ENCODE measurements around the gene OSER1. TPM values are rescaled to one million over a fixed set of nuclear protein-coding genes. Genes with fewer than 3 reads are reported as not detected.

Gene OSER1
- polyA plus RNA-seq, 1 donor (not counting 4 experiments of a cell fraction or from before 2014, with no cell fraction given) = 41.5 TPM

- DNase-seq (ENCODE audit: low read depth, low spot score) (no peak), FAIRE-seq (no peak)
- H3K27ac ChIP-seq (ENCODE audit: control insufficient read depth, insufficient read depth, low read length) = no peak overlapping the region
- H2AFZ ChIP-seq (ENCODE audit: control insufficient read depth, low read length) = no peak overlapping the region
- no peak overlapping the region for H3K9ac ChIP-seq (ENCODE audit: control insufficient read depth, extremely low read depth, insufficient read depth, low read length)
- no peak for TF ChIP-seq CTCF (optimal IDR thresholded peaks at IDR 0.05 in 1 of 3, IDR thresholded peaks at IDR 0.05 in 1 of 3, conservative IDR thresholded peaks at IDR 0.05 in 1 of 3; ENCODE audit: extremely low read depth in 1 of 3, insufficient read depth in 2 of 3, low read length in 3 of 3)
- TF ChIP-seq EZH2 (IDR thresholded peaks at IDR 0.05; ENCODE audit: low read length) = no peak
- peaks cover 12 to 36% of the 10 kb centered on the region in 2 experiments for H3K36me3 ChIP-seq (ENCODE audit: control insufficient read depth in 2 of 2, extremely low read depth in 1 of 2, insufficient read depth in 2 of 2, low read length in 2 of 2)
- H3K27me3 ChIP-seq (ENCODE audit: control insufficient read depth, extremely low read depth, insufficient read depth, low read length) = no peaks in the 10 kb centered on the region
- H3K4me1 ChIP-seq (ENCODE audit: control insufficient read depth, extremely low read depth, insufficient read depth, low read length) = peaks cover 40% of the 10 kb centered on the region
- H4K20me1 ChIP-seq (ENCODE audit: control insufficient read depth, extremely low read depth, insufficient read depth, low read length) = no peaks in the 10 kb centered on the region
- H3K79me2 ChIP-seq (ENCODE audit: control insufficient read depth, insufficient read depth, low read length) = peaks cover 60% of the 10 kb centered on the region
- no peak overlapping the region for H3K4me3 ChIP-seq (ENCODE audit: control insufficient read depth in 2 of 3, extremely low read depth in 1 of 3, insufficient read depth in 2 of 3, low read depth in 1 of 3, low read length in 3 of 3)
- no peaks in the 10 kb centered on the region for H3K9me1 ChIP-seq (ENCODE audit: control insufficient read depth, extremely low read depth, insufficient read depth, low read length)
- H3K9me3 ChIP-seq (ENCODE audit: control insufficient read depth, low read depth, low read length) = no peaks in the 10 kb centered on the region
- dilution Hi-C loops (cut with MboI; ENCODE audit: extremely low pct_ligation_motif_present, low sequenced_read_pairs) = no loop called here
- H3K4me2 ChIP-seq (ENCODE audit: control insufficient read depth, extremely low read depth, insufficient read depth, low read depth, low read length) = peak overlapping the region; percentile 17
Observed at GRCh38 chr20:44203161-44203560, 7.4 kb downstream of the OSER1 start.

- TF ChIP-seq EZH2 (IDR thresholded peaks at IDR 0.05; ENCODE audit: low read length) = no peak
- no peaks in the 10 kb centered on the region for H4K20me1 ChIP-seq (ENCODE audit: control insufficient read depth, extremely low read depth, insufficient read depth, low read length)
- no peaks in the 10 kb centered on the region for H3K9me1 ChIP-seq (ENCODE audit: control insufficient read depth, extremely low read depth, insufficient read depth, low read length)
- H3K9ac ChIP-seq (ENCODE audit: control insufficient read depth, extremely low read depth, insufficient read depth, low read length) = no peak overlapping the region
- DNase-seq (ENCODE audit: low read depth, low spot score) = no peak
- peaks cover 28% of the 10 kb centered on the region for H3K4me1 ChIP-seq (ENCODE audit: control insufficient read depth, extremely low read depth, insufficient read depth, low read length)
- H2AFZ ChIP-seq (ENCODE audit: control insufficient read depth, low read length) = no peak overlapping the region
- H3K79me2 ChIP-seq (ENCODE audit: control insufficient read depth, insufficient read depth, low read length) = peaks cover 41% of the 10 kb centered on the region
- peaks cover 19 to 48% of the 10 kb centered on the region in 2 experiments for H3K36me3 ChIP-seq (ENCODE audit: control insufficient read depth in 2 of 2, extremely low read depth in 1 of 2, insufficient read depth in 2 of 2, low read length in 2 of 2)
- FAIRE-seq = no peak
- H3K4me2 ChIP-seq (ENCODE audit: control insufficient read depth, extremely low read depth, insufficient read depth, low read depth, low read length) = no peak overlapping the region
- H3K27ac ChIP-seq (ENCODE audit: control insufficient read depth, insufficient read depth, low read length) = no peak overlapping the region
- no peaks in the 10 kb centered on the region for H3K9me3 ChIP-seq (ENCODE audit: control insufficient read depth, low read depth, low read length)
- H3K4me3 ChIP-seq (ENCODE audit: control insufficient read depth in 2 of 3, extremely low read depth in 1 of 3, insufficient read depth in 2 of 3, low read depth in 1 of 3, low read length in 3 of 3) = no peak overlapping the region
- dilution Hi-C loops (cut with MboI; ENCODE audit: extremely low pct_ligation_motif_present, low sequenced_read_pairs) = no loop called here
- H3K27me3 ChIP-seq (ENCODE audit: control insufficient read depth, extremely low read depth, insufficient read depth, low read length) = no peaks in the 10 kb centered on the region
Observed at GRCh38 chr20:44200983-44201382, 9.6 kb downstream of the OSER1 start.

GRCh38 chr20:44200371-44200770, 10.2 kb downstream of the OSER1 start:
- Histone ChIP-seq H3K36me3 (ENCODE audit: control insufficient read depth in 2 of 2, extremely low read depth in 1 of 2, insufficient read depth in 2 of 2, low read length in 2 of 2) (peaks cover 20 to 48% of the 10 kb centered on the region in 2 experiments), H3K9me3 (ENCODE audit: control insufficient read depth, low read depth, low read length) (no peaks in the 10 kb centered on the region), H3K4me2 (ENCODE audit: control insufficient read depth, extremely low read depth, insufficient read depth, low read depth, low read length) (no peak overlapping the region), H3K4me3 (ENCODE audit: control insufficient read depth in 2 of 3, extremely low read depth in 1 of 3, insufficient read depth in 2 of 3, low read depth in 1 of 3, low read length in 3 of 3) (no peak overlapping the region), H4K20me1 (ENCODE audit: control insufficient read depth, extremely low read depth, insufficient read depth, low read length) (no peaks in the 10 kb centered on the region), H3K4me1 (ENCODE audit: control insufficient read depth, extremely low read depth, insufficient read depth, low read length) (peaks cover 24% of the 10 kb centered on the region), H3K79me2 (ENCODE audit: control insufficient read depth, insufficient read depth, low read length) (peaks cover 39% of the 10 kb centered on the region), H3K27me3 (ENCODE audit: control insufficient read depth, extremely low read depth, insufficient read depth, low read length) (no peaks in the 10 kb centered on the region), H2AFZ (ENCODE audit: control insufficient read depth, low read length) (no peak overlapping the region), H3K27ac (ENCODE audit: control insufficient read depth, insufficient read depth, low read length) (no peak overlapping the region), H3K9me1 (ENCODE audit: control insufficient read depth, extremely low read depth, insufficient read depth, low read length) (no peaks in the 10 kb centered on the region), H3K9ac (ENCODE audit: control insufficient read depth, extremely low read depth, insufficient read depth, low read length) (no peak overlapping the region)
- DNase-seq (ENCODE audit: low read depth, low spot score) (no peak), FAIRE-seq (no peak)
- TF ChIP-seq EZH2 (IDR thresholded peaks at IDR 0.05; ENCODE audit: low read length) = no peak
- TF ChIP-seq CTCF (optimal IDR thresholded peaks at IDR 0.05 in 1 of 3, IDR thresholded peaks at IDR 0.05 in 1 of 3, conservative IDR thresholded peaks at IDR 0.05 in 1 of 3; ENCODE audit: extremely low read depth in 1 of 3, insufficient read depth in 2 of 3, low read length in 3 of 3) = no peak
- dilution Hi-C loops (cut with MboI; ENCODE audit: extremely low pct_ligation_motif_present, low sequenced_read_pairs) = no loop called here
